K562 (cell line): Measurements from ENCODE around the gene CNPY2. TPM values are rescaled to one million over a fixed set of nuclear protein-coding genes. Genes with fewer than 3 reads are reported as not detected.

Experiments
- AFF4 ChIP-seq: sonication (generic); formaldehyde crosslinking; IDR thresholded peaks from 2 replicates; pipeline ENCODE4 v1.8.0; 2023; ENCODE audit warnings: mild to moderate bottlenecking, missing genetic modification reagents
- CCNT2 ChIP-seq: IDR thresholded peaks from 2 replicates; pipeline ENCODE4 v1.6.1; 2011; ENCODE audit warnings: borderline replicate concordance, low read depth, mild to moderate bottlenecking, moderate library complexity, mixed read lengths, low read length; ENCODE audit not compliant: insufficient read length; ENCODE audit errors: extremely low read depth
- CSDE1 ChIP-seq, 2 experiments: fragments of 450-650 bp; IDR thresholded peaks; 2 replicates each; pipeline ENCODE4 v1.6.1; 2016; ENCODE audit warnings: mild to moderate bottlenecking in 1 of 2
- DIDO1 ChIP-seq: fragments of 450-650 bp; IDR thresholded peaks from 2 replicates; pipeline ENCODE4 v1.6.1; 2016; ENCODE audit warnings: low read depth, missing biosample characterization, missing genetic modification characterization
- FOSL1 ChIP-seq: fragments of 200-800 bp; sonication (Bioruptor generic); conservative IDR thresholded peaks from 2 replicates; pipeline ENCODE4 v1.6.1; 2016; ENCODE audit warnings: missing genetic modification characterization, missing compliant biosample characterization
- HDAC3 ChIP-seq: fragments of 450-650 bp; IDR thresholded peaks from 2 replicates; pipeline ENCODE4 v1.6.1; 2018; ENCODE audit warnings: borderline replicate concordance, mild to moderate bottlenecking, moderate library complexity; ENCODE audit not compliant: partially characterized antibody
- HOXB6 ChIP-seq: fragments of 250-450 bp; sonication (Bioruptor Pico); IDR thresholded peaks from 2 replicates; pipeline ENCODE4 v1.5.1; 2022; ENCODE audit warnings: mild to moderate bottlenecking, borderline replicate concordance
- MITF ChIP-seq: IDR thresholded peaks from 2 replicates; pipeline ENCODE4 v1.6.1; 2014; ENCODE audit warnings: antibody characterized with exemption
- MYC ChIP-seq, 2 experiments: fragments of 250-450 bp in 1 of 2; sonication (Bioruptor Pico) in 1 of 2; IDR thresholded peaks; 2 replicates each; pipeline versions ENCODE4 v1.5.1 to v1.6.1; 2012 to 2021; ENCODE audit warnings: low read depth in 2 of 2, borderline replicate concordance in 1 of 2, improper control_type of control experiment in 1 of 2, low read length in 1 of 2, mild to moderate bottlenecking in 1 of 2, moderate library complexity in 1 of 2
- POLR2A ChIP-seq: fragments of 450-650 bp; conservative IDR thresholded peaks from 2 replicates; pipeline ENCODE4 v1.6.1; 2016
- TCFL5 ChIP-seq: fragments of 250-450 bp; sonication (Bioruptor Pico); conservative IDR thresholded peaks from 2 replicates; pipeline ENCODE4 v1.6.1; 2021; ENCODE audit warnings: mild to moderate bottlenecking, moderate library complexity, matching md5 sums
- XRCC3 ChIP-seq: fragments of 450-650 bp; IDR thresholded peaks from 2 replicates; pipeline ENCODE4 v1.6.1; 2017; ENCODE audit warnings: mild to moderate bottlenecking, moderate library complexity
- ZBTB34 ChIP-seq: fragments of 250-450 bp; sonication (Bioruptor Pico); IDR thresholded peaks from 2 replicates; pipeline ENCODE4 v1.8.0; 2021; ENCODE audit warnings: mild to moderate bottlenecking, moderate library complexity
- ZNF280B ChIP-seq: fragments of 250-450 bp; sonication (Bioruptor Pico); IDR thresholded peaks from 2 replicates; pipeline ENCODE4 v1.5.1; 2021; ENCODE audit warnings: mild to moderate bottlenecking
- ZNF311 ChIP-seq: fragments of 250-450 bp; sonication (Bioruptor Pico); IDR thresholded peaks from 2 replicates; pipeline ENCODE4 v1.4.0; 2020; ENCODE audit warnings: mild to moderate bottlenecking, moderate library complexity
- ZNF395 ChIP-seq: fragments of 200-800 bp; sonication (Bioruptor generic); IDR thresholded peaks from 2 replicates; pipeline ENCODE4 v1.6.1; 2017; ENCODE audit warnings: missing genetic modification characterization, missing compliant biosample characterization
- ZNF830 ChIP-seq: fragments of 250-450 bp; sonication (Bioruptor Pico); IDR thresholded peaks from 2 replicates; pipeline ENCODE4 v1.5.0; 2021; ENCODE audit warnings: mild to moderate bottlenecking
- polyA plus RNA-seq, 8 experiments: library from polyadenylated mRNA; depleted of rRNA in 4 of 8; stranded (reverse) in 5 of 8; unstranded in 3 of 8; fragments of >200 nt; fragmentation: Nextera tagmentation in 2 of 8; fragmentation: Illumina TruSeq in 1 of 8; extraction: Ambion mirVana in 2 of 8; extraction: Trizol in 1 of 8; gene quantifications; 2 replicates each; pipeline versions ENCODE4 v1.2.1 to v1.2.3, GENCODE V29; 2011 to 2014; ENCODE audit warnings: inconsistent platforms in 1 of 8, missing spikeins in 1 of 8
- total RNA-seq, 7 experiments: library from RNA; depleted of rRNA in 6 of 7; stranded (reverse); fragments of >200 nt in 6 of 7; fragmentation: Illumina TruSeq in 2 of 7; extraction: Trizol in 2 of 7; gene quantifications; 2 replicates each; pipeline versions ENCODE4 v1.2.1 to v1.2.3, GENCODE V29; 2011 to 2021; ENCODE audit warnings: low replicate concordance in 1 of 7

The CNPY2 gene
- total and polyA plus RNA-seq, 9 of the 15 experiments (the other 6 are each of a cell fraction or from before 2014, with no cell fraction given), result 33.8 to 190 (median 138) TPM

- TF ChIP-seq MITF, result peak; percentile 70; the same call in 1 of the 2 replicates
- TF ChIP-seq HOXB6 (CRISPR knock-in tag), result no peak
- TF ChIP-seq AFF4 (CRISPR knock-in tag), result no peak; the same call in 1 of the 2 replicates
- no peak for TF ChIP-seq ZNF280B (CRISPR knock-in tag)
- peak; percentile 78 for TF ChIP-seq POLR2A
- TF ChIP-seq MYC (IDR thresholded peaks at IDR 0.05; ENCODE audit: low read depth, low read length), result peak; percentile 43; the same call in 1 of the 2 replicates
- no peak for TF ChIP-seq MYC (CRISPR knock-in tag; IDR thresholded peaks at IDR 0.05; ENCODE audit: borderline replicate concordance, low read depth)
- TF ChIP-seq XRCC3, result no peak
- TF ChIP-seq ZNF311 (CRISPR knock-in tag), result no peak
- peak in 1 of 2 experiments; percentile 43; a peak in 1 of 4 replicates for TF ChIP-seq CSDE1 (IDR thresholded peaks at IDR 0.05)
- TF ChIP-seq FOSL1 (tag), result peak; percentile 46; the same call in 1 of the 2 replicates
- no peak for TF ChIP-seq TCFL5 (CRISPR knock-in tag)
- peak; percentile 66 for TF ChIP-seq HDAC3
- peak; percentile 65 for TF ChIP-seq CCNT2
- no peak for TF ChIP-seq ZBTB34
- TF ChIP-seq ZNF830 (CRISPR knock-in tag), result no peak
- no peak for TF ChIP-seq ZNF395 (CRISPR knock-in tag)
- no peak for TF ChIP-seq DIDO1 (tag)
Measured at GRCh38 chr12:56336361-56337167, 20.8 kb upstream of the CNPY2 start (continued).
